CD1c-positive myeloid dendritic cell (primary cell): Measurements from ENCODE around the gene GANC.

Experiments
- DNase-seq: peaks from one replicate; pipeline ENCODE4 v3.0.0-alpha.2; 2016; ENCODE audit errors: extremely low spot score

GANC gene

GRCh38 chr15:42384597-42384996 lies 111.6 kb downstream of the GANC start:
- DNase-seq: no peak

- DNase-seq: no peak
Measured at GRCh38 chr15:42385206-42385979, 112.4 kb downstream of the GANC start.

- no peak for DNase-seq
Measured at GRCh38 chr15:42385980-42386700, 113.1 kb downstream of the GANC start.

GRCh38 chr15:42387603-42388002 lies 114.6 kb downstream of the GANC start:
- DNase-seq: no peak

GRCh38 chr15:42392309-42393024 lies 119.5 kb downstream of the GANC start:
- DNase-seq: no peak

GRCh38 chr15:42394106-42394505 lies 121.1 kb downstream of the GANC start:
- no peak for DNase-seq

GRCh38 chr15:42395838-42396237 lies 122.8 kb downstream of the GANC start:
- no peak for DNase-seq

GRCh38 chr15:42401544-42402454 lies 128.8 kb downstream of the GANC start:
- peak; percentile 4 for DNase-seq

- peak; percentile 53 for DNase-seq
Measured at GRCh38 chr15:42402455-42403205, 129.6 kb downstream of the GANC start.

GRCh38 chr15:42403389-42403788 lies 130.4 kb downstream of the GANC start:
- DNase-seq: no peak

- no peak for DNase-seq
Measured at GRCh38 chr15:42404461-42405235, 131.6 kb downstream of the GANC start.

- DNase-seq: no peak
Measured at GRCh38 chr15:42405863-42406482, 133.0 kb downstream of the GANC start.
